Measurements from ENCODE around the gene ANKH.

The ANKH gene

DNA sequence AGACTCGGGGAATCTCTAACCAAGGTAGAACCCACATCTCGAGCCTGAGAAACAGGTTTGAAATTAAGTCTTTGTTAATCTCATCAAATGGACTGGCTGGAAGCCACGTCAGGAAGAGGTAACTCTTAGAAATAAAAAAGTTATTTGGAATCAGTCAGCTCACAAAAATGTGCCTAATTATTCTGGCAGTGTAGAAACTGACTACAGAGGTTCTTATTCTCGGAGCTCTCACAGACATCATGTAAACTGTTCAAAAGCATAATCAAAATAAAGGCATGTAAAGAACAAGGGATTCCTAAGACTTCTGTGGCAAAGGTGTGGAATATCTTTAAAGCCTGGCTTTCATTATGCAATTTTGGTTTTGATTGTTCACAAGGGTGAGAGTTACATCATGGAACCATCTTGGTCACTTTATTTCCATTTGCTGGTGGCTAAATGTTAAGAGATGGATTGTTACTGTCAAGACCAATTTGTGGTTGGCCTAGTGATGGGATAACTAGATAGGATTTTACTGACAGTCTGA lies 121.9 kb downstream of the ANKH start:
- DNase-seq (ENCODE audit: extremely low read depth, low read depth) = no peak
- TF ChIP-seq, protein P1, sequence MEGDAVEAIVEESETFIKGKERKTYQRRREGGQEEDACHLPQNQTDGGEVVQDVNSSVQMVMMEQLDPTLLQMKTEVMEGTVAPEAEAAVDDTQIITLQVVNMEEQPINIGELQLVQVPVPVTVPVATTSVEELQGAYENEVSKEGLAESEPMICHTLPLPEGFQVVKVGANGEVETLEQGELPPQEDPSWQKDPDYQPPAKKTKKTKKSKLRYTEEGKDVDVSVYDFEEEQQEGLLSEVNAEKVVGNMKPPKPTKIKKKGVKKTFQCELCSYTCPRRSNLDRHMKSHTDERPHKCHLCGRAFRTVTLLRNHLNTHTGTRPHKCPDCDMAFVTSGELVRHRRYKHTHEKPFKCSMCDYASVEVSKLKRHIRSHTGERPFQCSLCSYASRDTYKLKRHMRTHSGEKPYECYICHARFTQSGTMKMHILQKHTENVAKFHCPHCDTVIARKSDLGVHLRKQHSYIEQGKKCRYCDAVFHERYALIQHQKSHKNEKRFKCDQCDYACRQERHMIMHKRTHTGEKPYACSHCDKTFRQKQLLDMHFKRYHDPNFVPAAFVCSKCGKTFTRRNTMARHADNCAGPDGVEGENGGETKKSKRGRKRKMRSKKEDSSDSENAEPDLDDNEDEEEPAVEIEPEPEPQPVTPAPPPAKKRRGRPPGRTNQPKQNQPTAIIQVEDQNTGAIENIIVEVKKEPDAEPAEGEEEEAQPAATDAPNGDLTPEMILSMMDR (IDR thresholded peaks at IDR 0.05; ENCODE audit: low read depth, low read length) = no peak

DNA sequence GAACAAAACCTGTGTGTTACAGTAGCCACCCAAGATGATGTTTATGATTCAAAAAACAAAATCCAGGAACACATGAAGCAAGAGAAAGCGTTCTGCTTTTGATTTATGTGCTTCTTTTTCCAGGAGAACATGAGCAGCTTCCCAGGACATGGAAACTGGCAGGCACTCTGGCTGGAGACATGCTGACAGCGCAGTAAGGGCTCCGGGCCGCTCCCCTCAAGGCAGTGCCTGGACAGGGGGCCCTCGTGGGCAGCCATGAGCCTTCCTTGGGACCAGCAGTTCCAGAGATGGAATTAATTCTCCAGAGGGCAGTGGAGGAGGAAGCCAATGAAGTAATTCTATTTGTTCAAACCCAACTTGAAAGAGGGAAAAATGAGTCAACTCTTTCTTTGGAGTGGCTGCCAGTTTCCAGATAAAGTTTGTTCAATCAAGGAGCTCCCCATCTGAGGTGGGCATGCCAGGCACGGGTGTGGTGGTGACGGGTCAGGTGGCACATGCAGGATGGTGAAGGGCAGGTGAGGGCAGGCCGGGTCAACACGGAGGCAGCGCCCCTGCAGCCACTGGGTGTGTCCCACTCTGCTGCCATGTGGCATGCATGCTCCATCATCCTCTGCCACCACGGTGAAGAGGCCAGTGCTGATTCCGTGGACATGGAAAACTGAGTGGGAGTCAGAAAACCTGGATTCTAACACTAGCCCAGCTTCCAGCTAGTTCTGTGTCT lies 123.2 kb downstream of the ANKH start:
- no peak for DNase-seq (ENCODE audit: extremely low read depth, low read depth)
- TF ChIP-seq, protein P1 (IDR thresholded peaks at IDR 0.05; ENCODE audit: low read depth, low read length) = no peak

DNA sequence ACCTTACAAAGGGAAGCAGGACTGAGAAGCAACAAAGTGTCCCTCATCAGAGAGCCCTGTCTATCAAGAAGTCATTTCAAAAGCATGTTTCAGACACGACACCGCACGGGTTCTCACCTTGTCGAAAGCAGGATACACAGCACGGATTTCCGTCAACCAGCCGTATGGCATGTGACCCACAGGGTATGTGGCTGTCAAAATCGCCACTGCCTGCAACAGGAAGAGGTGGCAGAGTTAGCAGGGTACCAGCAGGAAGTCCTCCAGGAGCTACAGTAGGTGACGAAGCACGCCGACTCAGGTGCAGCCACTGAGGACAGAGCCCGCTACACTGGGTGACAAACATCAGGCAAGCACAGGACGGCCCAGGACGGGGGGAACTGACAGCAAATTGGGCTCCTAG lies 125.8 kb downstream of the ANKH start:
- TF ChIP-seq, protein P1 (IDR thresholded peaks at IDR 0.05; ENCODE audit: low read depth, low read length) = no peak
- no peak for DNase-seq (ENCODE audit: extremely low read depth, low read depth)

DNA sequence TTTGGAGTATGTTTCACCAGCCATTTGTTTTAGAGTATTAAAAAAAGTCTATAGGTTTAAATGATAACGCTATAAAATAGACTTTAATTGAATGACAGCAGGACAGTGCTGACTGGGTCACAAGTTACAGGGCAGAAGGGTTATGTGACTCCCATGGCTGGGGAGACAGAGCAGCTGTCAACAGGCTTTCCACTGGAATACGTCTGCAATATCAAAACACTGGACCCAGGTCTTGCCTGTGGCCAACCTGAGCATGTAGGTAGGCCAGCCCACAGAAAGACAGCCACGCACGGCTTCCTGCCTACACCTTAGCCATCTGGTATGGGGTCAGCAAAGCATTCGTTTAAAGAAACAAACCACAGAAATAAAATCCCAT lies 126.4 kb downstream of the ANKH start:
- TF ChIP-seq, protein P1 (IDR thresholded peaks at IDR 0.05; ENCODE audit: low read depth, low read length) = no peak
- no peak for DNase-seq (ENCODE audit: extremely low read depth, low read depth)

DNA sequence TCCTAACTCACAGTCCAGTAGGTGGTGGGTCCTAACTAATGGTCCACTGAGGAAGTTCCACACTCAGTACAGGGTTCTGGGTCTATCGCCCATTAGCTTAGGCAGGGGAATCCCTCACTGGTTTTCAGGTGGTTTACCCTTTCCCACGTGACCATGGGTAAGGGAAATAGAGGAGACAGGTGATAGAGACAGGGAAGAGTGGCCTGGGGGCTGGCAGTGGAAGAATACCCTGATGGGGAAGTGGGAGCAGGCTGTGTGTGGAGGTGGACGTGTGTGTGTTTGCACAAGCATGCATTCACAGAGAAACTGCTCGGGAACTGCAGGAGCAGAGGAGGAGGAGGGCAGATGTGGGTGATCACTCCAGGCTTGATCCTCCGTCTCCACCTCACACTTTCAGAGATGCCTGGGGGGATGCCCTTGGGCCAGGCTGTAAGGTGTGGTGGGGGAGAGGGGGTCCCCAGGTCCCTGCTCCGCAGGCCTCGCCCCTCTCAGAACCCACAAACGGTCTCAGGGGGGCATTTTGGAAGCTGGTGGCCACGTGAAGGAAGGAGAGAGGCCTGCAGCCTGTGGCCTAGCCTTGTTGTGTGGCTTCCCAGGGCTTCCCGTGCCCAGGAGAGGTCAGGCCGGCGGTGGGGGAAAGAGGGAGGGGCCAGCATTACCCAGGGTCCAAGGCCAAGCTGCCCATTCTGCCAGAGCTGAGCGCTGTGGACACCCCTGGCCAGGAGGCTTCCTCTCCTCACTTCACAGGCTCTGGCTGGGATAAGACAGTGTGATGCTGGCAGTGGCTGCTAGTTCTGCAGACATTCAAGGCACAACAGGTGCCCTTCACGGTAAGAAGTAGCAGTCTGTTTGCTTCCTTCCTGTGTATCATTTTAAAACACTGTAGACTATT lies 127.0 kb downstream of the ANKH start:
- TF ChIP-seq, protein P1 (IDR thresholded peaks at IDR 0.05; ENCODE audit: low read depth, low read length) = no peak
- DNase-seq (ENCODE audit: extremely low read depth, low read depth) = no peak

DNA sequence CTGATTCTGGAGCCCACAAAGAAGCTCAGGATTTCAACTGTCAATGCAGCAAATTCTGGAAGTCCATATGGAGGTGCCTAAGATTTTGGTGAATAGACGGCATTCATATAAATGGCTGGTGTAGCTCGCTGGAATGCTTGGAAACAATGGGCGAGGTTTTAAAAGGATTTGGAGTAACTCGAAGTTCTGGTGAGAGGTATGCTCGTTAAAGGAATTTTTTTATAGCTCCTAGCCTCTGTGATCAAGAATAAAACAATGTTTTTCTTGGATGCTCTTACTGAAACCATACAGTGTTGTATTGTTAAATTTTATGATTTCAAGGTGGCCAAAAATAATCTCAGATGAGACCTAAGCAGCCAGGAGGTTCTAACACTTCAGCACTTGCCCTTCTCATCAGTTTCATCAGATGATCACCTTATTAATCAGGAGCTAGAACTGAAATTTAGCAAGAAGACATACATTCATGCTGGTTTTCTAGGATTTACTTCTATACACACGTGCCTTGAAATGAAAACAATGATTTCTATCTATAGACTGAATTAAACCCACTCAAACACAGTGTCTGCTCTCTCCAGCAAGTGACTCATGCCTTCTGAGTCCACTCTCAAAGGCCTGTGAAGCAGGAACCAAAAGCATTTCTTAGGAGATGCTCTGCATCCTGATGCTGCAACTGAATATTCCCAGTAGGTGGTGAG lies 127.8 kb downstream of the ANKH start:
- TF ChIP-seq, protein P1 (IDR thresholded peaks at IDR 0.05; ENCODE audit: low read depth, low read length) = no peak
- DNase-seq (ENCODE audit: extremely low read depth, low read depth) = no peak

Data from AG09319 (cell line).